PC-9 (cell line): ENCODE measurements around the gene SNU13. TPM values are rescaled to one million over a fixed set of nuclear protein-coding genes. Genes with fewer than 3 reads are reported as not detected.

Source experiments
- BruUV-seq: library from RNA; stranded (reverse); fragments of 400-500 nt; replicated peaks from 2 replicates; lab custom pipeline; 2021; lab: Mats Ljungman, UMichigan
- CTCF ChIA-PET: fragments of 300-600 bp; sonication (Branson Sonifier 250); formaldehyde crosslinking; loops from one replicate; lab custom pipeline; 2022; ENCODE audit warnings: antibody characterized with exemption; lab: Charles Lee
- POLR2A ChIA-PET: fragments of 300-600 bp; sonication (Branson Sonifier 250); formaldehyde crosslinking; loops from one replicate; lab custom pipeline; 2022; ENCODE audit warnings: antibody characterized with exemption; ENCODE audit not compliant: unreplicated experiment; lab: Charles Lee
- DNase-seq, 2 experiments: peaks; one replicate each; pipeline versions ENCODE4 v3.0.0 to v3.0.0-alpha.2; 2015 to 2022; ENCODE audit warnings: mixed read lengths in 1 of 2
- H2AFZ ChIP-seq: fragments of 200-600 bp; sonication (generic); 2 replicates; pipeline ENCODE4 v1.8.1; 2017; ENCODE audit warnings: antibody characterized with exemption
- H3F3A ChIP-seq: fragments of 200-600 bp; sonication (generic); 2 replicates; pipeline ENCODE4 v1.8.1; 2017; ENCODE audit warnings: antibody characterized with exemption, mild to moderate bottlenecking, low read depth; ENCODE audit not compliant: insufficient read depth
- H3K27ac ChIP-seq: fragments of 200-600 bp; sonication (generic); 2 replicates; pipeline ENCODE4 v1.6.1; 2016; ENCODE audit warnings: mixed run types
- H3K27me3 ChIP-seq: fragments of 200-600 bp; sonication (generic); 2 replicates; pipeline ENCODE4 v1.6.1; 2016; ENCODE audit warnings: low read depth, mixed run types; ENCODE audit not compliant: insufficient read depth
- H3K36me3 ChIP-seq: fragments of 200-600 bp; sonication (generic); 2 replicates; pipeline ENCODE4 v1.6.1; 2016; ENCODE audit warnings: low read depth, mixed run types
- H3K4me1 ChIP-seq: fragments of 200-600 bp; sonication (generic); replicated peaks from 2 replicates; pipeline ENCODE4 v1.6.1; 2016; ENCODE audit warnings: mixed run types; ENCODE audit not compliant: insufficient read depth
- H3K4me2 ChIP-seq: fragments of 200-600 bp; sonication (generic); 2 replicates; pipeline ENCODE4 v1.6.1; 2017; ENCODE audit warnings: mixed run types
- H3K4me3 ChIP-seq: fragments of 200-600 bp; sonication (generic); 2 replicates; pipeline ENCODE4 v1.6.1; 2016; ENCODE audit warnings: mixed run types
- H3K79me2 ChIP-seq: fragments of 200-600 bp; sonication (generic); 2 replicates; pipeline ENCODE4 v1.6.1; 2017; ENCODE audit warnings: low read depth, mixed run types
- H3K9me2 ChIP-seq: fragments of 200-600 bp; sonication (generic); 2 replicates; pipeline ENCODE4 v1.8.1; 2017; ENCODE audit warnings: mild to moderate bottlenecking; ENCODE audit not compliant: insufficient read depth
- H3K9me3 ChIP-seq: fragments of 200-600 bp; sonication (generic); 2 replicates; pipeline ENCODE4 v1.8.1; 2016; ENCODE audit warnings: low read depth; ENCODE audit not compliant: insufficient read depth
- H4K20me1 ChIP-seq: fragments of 200-600 bp; sonication (generic); 2 replicates; pipeline ENCODE4 v1.8.1; 2017; ENCODE audit not compliant: insufficient read depth
- EZH2 ChIP-seq: fragments of 200-600 bp; sonication (generic); IDR thresholded peaks from 2 replicates; pipeline ENCODE4 v1.8.0; 2017; ENCODE audit warnings: antibody characterized with exemption, low read depth
- intact Hi-C: fragments of 100-400 bp; cut with micrococcal nuclease; formaldehyde crosslinking; loops from one replicate; pipeline ENCODE4 v1.10.0; 2022; ENCODE audit not compliant: unreplicated experiment
- total RNA-seq: library from RNA; stranded (reverse); gene quantifications from 2 replicates; pipeline ENCODE4 v1.2.3, GENCODE V29; 2021
- TF ChIP-seq, protein P1 (sequence below): fragments of 200-600 bp; sonication (generic); conservative IDR thresholded peaks from 2 replicates; pipeline ENCODE4 v1.6.1; 2017; ENCODE audit warnings: mixed run types, antibody characterized with exemption, mild to moderate bottlenecking, moderate library complexity

The SNU13 gene
- total RNA-seq, 1 experiment from 2014 or later = 229 TPM

GRCh38 chr22:41661088-41661487 lies 27.6 kb downstream of the SNU13 start:
- H3K9me3 ChIP-seq = no peaks in the 10 kb centered on the region
- peaks cover 87% of the 10 kb centered on the region for H3F3A ChIP-seq
- H3K79me2 ChIP-seq = no peaks in the 10 kb centered on the region
- intact Hi-C loops = no loop called here
- no peaks in the 10 kb centered on the region for H3K9me2 ChIP-seq
- H3K36me3 ChIP-seq = peaks cover 72% of the 10 kb centered on the region
- TF ChIP-seq, protein P1, sequence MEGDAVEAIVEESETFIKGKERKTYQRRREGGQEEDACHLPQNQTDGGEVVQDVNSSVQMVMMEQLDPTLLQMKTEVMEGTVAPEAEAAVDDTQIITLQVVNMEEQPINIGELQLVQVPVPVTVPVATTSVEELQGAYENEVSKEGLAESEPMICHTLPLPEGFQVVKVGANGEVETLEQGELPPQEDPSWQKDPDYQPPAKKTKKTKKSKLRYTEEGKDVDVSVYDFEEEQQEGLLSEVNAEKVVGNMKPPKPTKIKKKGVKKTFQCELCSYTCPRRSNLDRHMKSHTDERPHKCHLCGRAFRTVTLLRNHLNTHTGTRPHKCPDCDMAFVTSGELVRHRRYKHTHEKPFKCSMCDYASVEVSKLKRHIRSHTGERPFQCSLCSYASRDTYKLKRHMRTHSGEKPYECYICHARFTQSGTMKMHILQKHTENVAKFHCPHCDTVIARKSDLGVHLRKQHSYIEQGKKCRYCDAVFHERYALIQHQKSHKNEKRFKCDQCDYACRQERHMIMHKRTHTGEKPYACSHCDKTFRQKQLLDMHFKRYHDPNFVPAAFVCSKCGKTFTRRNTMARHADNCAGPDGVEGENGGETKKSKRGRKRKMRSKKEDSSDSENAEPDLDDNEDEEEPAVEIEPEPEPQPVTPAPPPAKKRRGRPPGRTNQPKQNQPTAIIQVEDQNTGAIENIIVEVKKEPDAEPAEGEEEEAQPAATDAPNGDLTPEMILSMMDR = no peak
- TF ChIP-seq EZH2 = no peak
- H3K27ac ChIP-seq = no peak overlapping the region
- no peak overlapping the region for H2AFZ ChIP-seq
- no peak for DNase-seq
- H3K4me1 ChIP-seq = peaks cover under 1% of the 10 kb centered on the region; the same call in 1 of the 2 replicates
- ChIA-PET POLR2A (no interaction called here), CTCF (interaction anchor here (0.6 kb wide), 1 partner anchor 85 kb away, joined by 3 read pairs; no protein-coding TSS in a partner anchor)
- no peaks in the 10 kb centered on the region for H4K20me1 ChIP-seq
- no peaks in the 10 kb centered on the region for H3K27me3 ChIP-seq
- H3K4me3 ChIP-seq = no peak overlapping the region
- no peak overlapping the region for H3K4me2 ChIP-seq
- BruUV-seq = no TSS peak

DNA sequence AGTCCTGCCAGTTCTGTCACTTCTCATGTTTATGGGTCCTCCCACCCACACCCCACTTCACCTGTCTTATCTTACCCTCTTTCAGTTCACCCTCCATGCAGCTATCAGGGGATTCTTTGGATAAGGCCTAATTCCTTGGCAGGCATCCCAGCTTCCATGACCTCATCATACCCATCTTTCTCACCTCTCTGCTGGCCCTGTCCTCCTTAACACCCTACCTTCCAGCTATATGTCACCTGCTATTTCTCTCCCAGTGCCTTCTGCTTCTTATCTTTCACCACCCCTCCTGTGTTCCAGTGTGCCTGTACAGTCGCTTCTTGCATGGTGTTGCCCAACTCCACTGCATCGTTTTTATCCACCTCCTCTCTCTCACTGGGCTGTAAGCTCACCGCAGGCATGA lies 28.3 kb downstream of the SNU13 start:
- H3K4me3 ChIP-seq = no peak overlapping the region
- TF ChIP-seq EZH2 = no peak
- TF ChIP-seq, protein P1 = no peak
- H3K27me3 ChIP-seq = no peaks in the 10 kb centered on the region
- no peaks in the 10 kb centered on the region for H3K9me3 ChIP-seq
- no peaks in the 10 kb centered on the region for H3K4me1 ChIP-seq
- H2AFZ ChIP-seq = no peak overlapping the region
- H3K36me3 ChIP-seq = peaks cover 75% of the 10 kb centered on the region
- no peak overlapping the region for H3K4me2 ChIP-seq
- H4K20me1 ChIP-seq = peaks cover 4% of the 10 kb centered on the region; the same call in 1 of the 2 replicates
- no peak overlapping the region for H3K27ac ChIP-seq
- H3F3A ChIP-seq = peaks cover 89% of the 10 kb centered on the region
- intact Hi-C loops = no loop called here
- no peaks in the 10 kb centered on the region for H3K9me2 ChIP-seq
- no TSS peak for BruUV-seq
- ChIA-PET POLR2A (interaction anchor here (0.7 kb wide), 1 partner anchor 140 kb away, joined by 5 read pairs; no protein-coding TSS in a partner anchor), CTCF (no interaction called here)
- no peak for DNase-seq
- H3K79me2 ChIP-seq = no peaks in the 10 kb centered on the region

DNA sequence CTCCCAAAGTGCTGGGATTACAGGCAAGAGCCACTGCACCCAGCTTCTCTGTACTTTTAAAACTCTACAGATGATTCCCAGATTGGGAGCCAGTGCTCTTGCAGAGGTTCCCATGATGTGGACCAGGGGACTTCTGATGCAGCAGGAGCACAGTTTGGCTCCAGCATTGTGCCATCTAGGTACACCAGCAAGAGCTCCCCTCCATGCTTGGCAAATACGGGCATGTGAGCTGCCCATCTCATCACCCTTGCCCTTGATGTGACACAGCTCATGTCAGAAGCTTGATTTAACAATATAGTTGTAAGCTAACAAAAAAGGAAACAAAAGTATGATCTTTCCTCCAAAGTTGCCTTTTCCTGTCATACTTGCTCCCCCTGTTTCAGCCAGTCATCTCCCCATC lies 28.7 kb downstream of the SNU13 start:
- no peak for DNase-seq
- no peak overlapping the region for H3K4me3 ChIP-seq
- ChIA-PET CTCF (no interaction called here), POLR2A (interaction anchor here (0.6 to 0.7 kb wide), 2 partner anchors 40 to 140 kb away, joined by 5 read pairs; no protein-coding TSS in a partner anchor)
- H3K27ac ChIP-seq = no peak overlapping the region
- H3K4me2 ChIP-seq = no peak overlapping the region
- no peaks in the 10 kb centered on the region for H3K4me1 ChIP-seq
- no peak overlapping the region for H2AFZ ChIP-seq
- H3K9me3 ChIP-seq = no peaks in the 10 kb centered on the region
- no peaks in the 10 kb centered on the region for H3K79me2 ChIP-seq
- H3F3A ChIP-seq = peaks cover 84% of the 10 kb centered on the region
- no peaks in the 10 kb centered on the region for H3K9me2 ChIP-seq
- BruUV-seq = no TSS peak
- peaks cover 80% of the 10 kb centered on the region for H3K36me3 ChIP-seq
- H4K20me1 ChIP-seq = peaks cover 4% of the 10 kb centered on the region; the same call in 1 of the 2 replicates
- no peak for TF ChIP-seq EZH2
- TF ChIP-seq, protein P1 = no peak
- no peaks in the 10 kb centered on the region for H3K27me3 ChIP-seq
- intact Hi-C loops = no loop called here
